Ectodermal cell (in vitro differentiated cells): Measurements from ENCODE around the gene MED22.

ENCODE experiments used
- H3K27ac ChIP-seq: 2 replicates; pipeline ENCODE4 v1.7.0; 2013; ENCODE audit warnings: mild to moderate bottlenecking, low read depth, low read length; ENCODE audit not compliant: insufficient read depth, poor library complexity, severe bottlenecking
- H3K27me3 ChIP-seq: 2 replicates; pipeline ENCODE4 v1.7.0; 2013; ENCODE audit warnings: mild to moderate bottlenecking, low read length; ENCODE audit not compliant: insufficient read depth, control insufficient read depth, poor library complexity, severe bottlenecking
- H3K36me3 ChIP-seq: one replicate; pipeline ENCODE4 v1.7.0; 2013; ENCODE audit warnings: low read length; ENCODE audit not compliant: control insufficient read depth, insufficient read depth
- H3K4me1 ChIP-seq: one replicate; pipeline ENCODE4 v1.7.0; 2013; ENCODE audit warnings: low read length; ENCODE audit not compliant: control insufficient read depth, insufficient read depth
- H3K4me3 ChIP-seq: 2 replicates; pipeline ENCODE4 v1.7.0; 2013; ENCODE audit warnings: low read depth, low read length, control low read depth; ENCODE audit not compliant: insufficient read depth
- H3K9me3 ChIP-seq: 2 replicates; pipeline ENCODE4 v1.7.0; 2013; ENCODE audit warnings: mild to moderate bottlenecking, low read length, moderate library complexity; ENCODE audit not compliant: control insufficient read depth
- WGBS, 2 experiments: methylation state at CpG; one replicate each; pipeline ENCODE4 v1.1.7; 2013; ENCODE audit warnings: missing lambda C conversion rate in 2 of 2; 5-methylcytosine and 5-hydroxymethylcytosine counted together

Gene MED22

DNA sequence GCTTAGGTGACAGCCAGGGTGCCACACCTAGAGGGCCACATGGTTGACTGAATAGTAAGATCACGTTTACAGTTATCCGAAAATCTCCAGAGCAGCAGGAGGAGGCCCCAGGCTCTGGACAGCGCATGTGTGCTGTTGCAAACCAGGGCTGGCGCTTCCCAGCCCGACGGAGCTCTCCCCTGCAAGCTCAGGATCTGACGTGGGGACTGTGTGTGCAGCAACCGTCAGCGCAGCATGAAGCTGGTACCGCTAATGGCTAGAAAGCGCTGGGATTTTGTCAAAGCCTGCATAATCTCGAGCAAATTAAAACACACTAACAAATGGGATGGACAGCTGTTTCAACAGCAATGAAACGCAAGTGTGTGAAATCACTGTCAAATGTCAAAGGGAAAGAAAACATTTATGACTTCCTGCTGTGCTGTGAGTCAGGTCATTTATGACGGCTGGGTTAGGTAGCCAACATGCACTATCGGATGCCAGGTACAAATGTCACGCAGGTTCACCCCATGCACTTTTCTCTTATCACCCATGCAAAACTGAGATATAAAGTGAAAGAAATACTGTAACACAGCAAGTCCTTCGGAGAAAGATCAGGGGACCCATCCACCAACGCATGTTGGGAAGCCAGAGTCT is 20.4 kb upstream of the MED22 start:
- Histone ChIP-seq H3K9me3 (no peaks in the 10 kb centered on the region), H3K27ac (no peak overlapping the region), H3K4me1 (no peaks in the 10 kb centered on the region), H3K36me3 (peaks cover 26% of the 10 kb centered on the region), H3K27me3 (no peaks in the 10 kb centered on the region), H3K4me3 (no peak overlapping the region)
- WGBS, 2 experiments, result 95 to 97% methylated on average over 18 of the region's 18 CpGs

DNA sequence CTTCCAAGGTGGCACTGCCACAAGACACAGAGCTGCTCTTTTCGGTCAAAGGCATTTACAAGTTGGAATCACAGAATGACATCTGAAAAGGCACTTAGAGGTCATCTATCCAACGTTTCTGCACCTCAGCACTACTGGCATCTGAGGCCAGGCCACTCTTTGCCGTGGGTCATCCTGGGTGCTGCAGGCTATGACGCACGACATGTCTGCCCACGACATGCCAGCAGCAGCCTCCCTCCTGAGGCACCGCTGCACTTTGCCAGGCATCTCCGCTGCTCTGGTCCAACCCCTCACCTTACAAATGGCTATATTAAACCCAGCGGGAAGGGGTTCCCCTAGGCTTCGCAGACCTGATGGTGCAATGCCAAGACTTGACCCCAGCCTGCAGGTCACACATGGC is 19.8 kb upstream of the MED22 start:
- H3K27ac ChIP-seq, result no peak overlapping the region
- H3K9me3 ChIP-seq, result no peaks in the 10 kb centered on the region
- H3K36me3 ChIP-seq, result peaks cover 28% of the 10 kb centered on the region
- H3K4me1 ChIP-seq, result no peaks in the 10 kb centered on the region
- H3K4me3 ChIP-seq, result no peak overlapping the region
- WGBS, 2 experiments, result 91 to 94% methylated on average over 10 of the region's 10 CpGs
- H3K27me3 ChIP-seq, result no peaks in the 10 kb centered on the region

DNA sequence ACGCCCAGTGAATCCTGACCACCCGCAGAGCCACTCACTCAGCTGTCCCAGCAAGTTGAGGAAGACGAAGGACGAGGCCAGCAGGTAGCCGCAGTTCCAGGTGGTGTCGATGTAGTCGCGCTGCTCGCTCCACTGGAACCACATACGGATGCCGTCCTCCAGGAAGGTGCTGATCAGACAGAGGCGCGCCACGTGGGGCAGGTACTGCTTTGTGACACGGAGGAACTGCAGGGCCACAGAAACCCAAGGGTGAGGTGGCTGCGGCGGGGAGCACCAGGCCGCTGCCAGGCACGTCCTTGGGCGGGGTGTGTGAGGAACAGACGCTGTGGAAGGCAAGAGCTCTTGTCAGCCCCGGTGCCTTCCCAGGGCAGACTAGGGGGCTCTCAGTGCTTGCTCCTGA is 19.3 kb upstream of the MED22 start:
- no peaks in the 10 kb centered on the region for H3K9me3 ChIP-seq
- H3K36me3 ChIP-seq, result peaks cover 32% of the 10 kb centered on the region
- WGBS, 2 experiments, result 94 to 96% methylated on average over 22 of the region's 22 CpGs
- no peak overlapping the region for H3K27ac ChIP-seq
- H3K27me3 ChIP-seq, result no peaks in the 10 kb centered on the region
- no peaks in the 10 kb centered on the region for H3K4me1 ChIP-seq
- no peak overlapping the region for H3K4me3 ChIP-seq

DNA sequence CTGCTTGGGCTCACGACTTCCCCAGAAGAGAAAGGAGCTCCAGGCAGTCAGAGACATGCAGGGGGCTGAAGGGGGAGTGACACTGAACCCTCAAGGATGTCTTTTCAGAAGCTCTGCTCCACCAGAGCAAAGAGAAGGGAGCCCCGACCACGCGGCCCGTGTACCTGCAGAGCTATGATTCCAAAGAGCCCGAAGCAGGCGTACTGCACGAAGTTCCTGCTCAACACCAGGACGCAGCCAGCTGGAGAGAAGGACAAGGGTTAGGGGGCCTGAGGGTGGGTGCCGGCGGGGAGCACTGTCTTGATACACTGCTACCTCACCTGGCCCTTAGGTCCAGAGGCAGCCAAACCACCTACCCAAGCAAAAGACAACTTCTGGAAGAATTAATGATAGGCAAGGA is 18.5 kb upstream of the MED22 start:
- Histone ChIP-seq H3K27me3 (no peaks in the 10 kb centered on the region), H3K4me3 (no peak overlapping the region), H3K9me3 (no peaks in the 10 kb centered on the region), H3K27ac (no peak overlapping the region), H3K4me1 (no peaks in the 10 kb centered on the region), H3K36me3 (peaks cover 39% of the 10 kb centered on the region)
- 96 to 98% methylated on average over 11 of the region's 11 CpGs for WGBS, 2 experiments

DNA sequence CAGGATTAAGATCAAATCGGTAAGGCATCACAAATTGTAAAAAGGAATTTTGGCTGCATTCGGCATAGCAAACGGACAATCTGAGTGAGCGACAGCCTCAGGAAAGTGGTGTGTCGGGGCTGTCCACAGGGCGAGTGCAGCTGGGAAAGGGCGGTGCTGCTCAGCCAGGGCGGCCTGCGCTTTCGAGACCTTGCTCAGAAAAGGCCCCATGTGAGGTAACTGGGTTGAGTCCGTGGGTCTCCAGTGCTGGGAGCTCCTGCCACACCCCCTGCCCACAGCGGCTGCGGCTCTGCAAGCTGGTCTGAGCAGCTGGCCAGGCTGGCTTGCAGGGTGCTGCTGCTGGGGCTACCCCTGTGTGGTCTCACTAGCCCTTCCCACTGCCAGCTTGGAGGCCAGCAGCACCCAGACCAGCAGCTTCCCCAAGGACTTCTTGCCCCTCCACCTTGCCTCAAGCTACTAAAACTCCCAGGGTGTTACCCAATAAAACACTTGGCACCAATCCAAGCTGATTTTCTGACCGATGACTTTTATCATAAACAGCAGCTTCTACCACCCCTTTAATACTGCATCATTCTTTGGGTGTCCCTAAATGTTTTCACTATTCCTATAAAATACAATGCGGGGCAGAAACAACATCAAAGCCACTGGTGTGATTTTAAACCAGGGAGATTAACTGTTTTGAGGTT is 14.6 kb upstream of the MED22 start:
- 96% methylated on average over 15 of the region's 15 CpGs for WGBS, 2 experiments

DNA sequence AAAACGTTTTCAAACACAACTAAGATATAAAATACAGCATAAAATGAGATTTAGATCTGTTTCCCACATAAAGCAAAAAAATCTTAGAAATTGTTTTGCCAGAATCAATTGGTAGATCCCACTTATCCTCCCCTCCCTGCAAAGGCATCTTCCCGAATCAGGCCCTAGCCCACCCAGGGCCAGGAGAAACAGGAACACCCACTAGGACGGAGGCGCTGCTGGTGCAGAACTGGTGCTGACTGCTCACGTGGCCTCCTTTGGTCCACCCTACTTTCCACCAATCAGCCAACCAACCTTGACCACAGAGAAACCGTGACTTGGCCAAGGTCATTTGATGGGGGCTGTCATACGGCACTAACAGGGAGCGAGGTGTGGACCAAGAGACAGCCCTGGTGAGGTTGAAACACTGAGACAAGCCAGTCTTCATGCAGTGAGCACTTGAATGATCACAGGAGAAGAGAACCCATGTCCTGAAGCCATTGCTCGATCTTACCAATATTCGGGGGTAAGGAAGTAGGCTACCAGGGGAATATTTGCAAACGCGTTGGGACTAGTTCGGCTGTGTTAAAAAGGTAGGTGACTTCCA is 13.7 kb upstream of the MED22 start:
- 91 to 93% methylated on average over 13 of the region's 13 CpGs for WGBS, 2 experiments
- H3K4me1 ChIP-seq, result peaks cover 8% of the 10 kb centered on the region
- no peaks in the 10 kb centered on the region for H3K9me3 ChIP-seq
- H3K36me3 ChIP-seq, result peaks cover 38% of the 10 kb centered on the region
- H3K4me3 ChIP-seq, result no peak overlapping the region
- no peak overlapping the region for H3K27ac ChIP-seq
- no peaks in the 10 kb centered on the region for H3K27me3 ChIP-seq

More for the DNA sequence above, 14.6 kb upstream of the MED22 start:
- H3K27ac ChIP-seq, result no peak overlapping the region
- no peaks in the 10 kb centered on the region for H3K9me3 ChIP-seq
- no peaks in the 10 kb centered on the region for H3K27me3 ChIP-seq
- H3K36me3 ChIP-seq, result peaks cover 47% of the 10 kb centered on the region
- H3K4me3 ChIP-seq, result no peak overlapping the region
- H3K4me1 ChIP-seq, result peaks cover 3% of the 10 kb centered on the region

DNA sequence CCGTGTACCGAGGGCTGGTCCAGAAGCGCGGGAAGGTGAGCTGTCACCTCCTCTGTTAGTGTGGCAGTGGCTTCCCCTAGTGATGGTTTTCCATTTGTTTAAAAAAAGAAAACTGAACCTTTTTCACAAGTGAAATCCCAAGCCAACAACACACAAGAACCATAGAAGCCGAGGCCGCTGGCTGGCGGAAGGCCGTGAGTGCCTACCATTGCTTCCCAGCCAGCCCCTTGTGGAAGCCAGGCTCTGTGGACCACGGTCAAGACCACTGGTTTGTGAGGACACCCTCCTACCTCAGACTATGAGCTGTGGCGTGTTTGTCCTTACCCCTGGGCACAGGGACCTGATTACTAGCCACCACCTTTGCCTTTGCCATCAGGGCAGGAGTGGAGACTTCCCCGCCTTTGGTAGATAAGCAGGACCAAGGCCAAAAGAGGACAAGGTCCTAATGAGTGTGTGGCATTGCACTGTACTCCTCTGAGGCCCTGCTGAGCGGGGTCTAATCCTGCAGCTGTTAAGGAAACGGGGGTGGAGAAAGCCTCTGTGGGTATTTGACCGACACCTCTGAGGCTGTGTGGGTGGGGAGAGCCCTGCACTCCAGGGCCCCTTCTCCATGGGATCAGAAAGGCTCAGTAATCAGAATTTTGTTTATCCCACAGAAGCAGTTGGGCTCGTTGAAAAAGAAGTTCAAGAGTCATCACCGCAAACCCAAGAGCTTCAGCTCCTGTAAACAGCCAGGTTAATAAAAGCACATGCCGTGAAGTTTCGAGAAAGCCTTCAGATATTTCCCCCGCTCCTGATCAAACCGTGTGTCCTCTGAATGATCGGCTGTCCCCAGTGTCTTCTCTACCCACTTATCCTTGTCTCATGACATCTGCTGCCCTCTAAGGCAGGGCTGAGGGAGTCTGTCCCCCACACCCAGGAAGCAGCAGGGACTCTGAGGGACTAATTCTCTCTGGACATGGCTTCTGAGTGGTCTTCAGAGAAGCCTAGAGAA is 12.8 kb upstream of the MED22 start:
- Histone ChIP-seq H3K9me3 (no peaks in the 10 kb centered on the region), H3K4me1 (peaks cover 8% of the 10 kb centered on the region), H3K36me3 (peaks cover 30% of the 10 kb centered on the region), H3K4me3 (no peak overlapping the region), H3K27me3 (no peaks in the 10 kb centered on the region), H3K27ac (no peak overlapping the region)
- 91 to 94% methylated on average over 21 of the region's 21 CpGs for WGBS, 2 experiments

DNA sequence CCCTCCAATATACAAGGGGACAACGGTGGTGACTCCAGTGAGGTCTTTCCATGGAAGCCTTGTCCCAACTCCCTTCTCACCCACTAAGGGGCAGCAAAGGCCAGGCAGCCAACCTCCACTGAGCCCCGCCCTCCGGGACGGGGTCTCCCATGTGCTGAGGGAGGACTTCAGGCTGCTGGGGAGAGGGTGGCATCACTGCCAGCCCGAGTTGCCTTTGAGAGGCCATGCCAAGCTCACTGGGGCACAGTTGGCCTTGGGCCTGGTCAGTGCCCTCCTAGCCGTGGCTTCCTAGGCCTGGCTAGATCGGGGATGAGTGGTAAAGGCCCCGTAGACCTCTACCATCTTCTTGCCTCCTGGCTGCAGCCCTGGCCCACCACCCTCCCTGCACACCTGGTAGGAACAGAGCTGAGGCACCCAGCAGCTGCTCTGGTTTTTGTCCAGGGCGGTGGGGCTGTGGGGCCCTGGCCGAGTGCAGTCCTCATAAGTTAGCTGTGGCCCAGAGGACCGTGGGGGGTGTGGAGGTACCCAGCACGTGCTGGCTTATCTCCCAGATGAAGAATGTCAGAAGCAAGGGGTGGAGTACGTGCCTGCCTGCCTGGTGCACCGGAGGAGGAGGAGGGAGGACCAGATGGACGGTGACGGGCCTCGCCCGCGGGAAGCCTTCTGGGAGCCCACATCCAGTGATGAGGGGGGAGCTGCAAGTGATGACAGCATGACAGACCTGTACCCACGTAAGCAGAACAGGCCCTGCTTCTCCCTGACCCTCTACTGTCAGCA is 11.7 kb upstream of the MED22 start:
- Histone ChIP-seq H3K4me3 (no peak overlapping the region), H3K36me3 (peaks cover 27% of the 10 kb centered on the region), H3K9me3 (no peaks in the 10 kb centered on the region), H3K4me1 (peaks cover 8% of the 10 kb centered on the region), H3K27ac (no peak overlapping the region), H3K27me3 (no peaks in the 10 kb centered on the region)
- 86 to 89% methylated on average over 20 of the region's 20 CpGs for WGBS, 2 experiments

DNA sequence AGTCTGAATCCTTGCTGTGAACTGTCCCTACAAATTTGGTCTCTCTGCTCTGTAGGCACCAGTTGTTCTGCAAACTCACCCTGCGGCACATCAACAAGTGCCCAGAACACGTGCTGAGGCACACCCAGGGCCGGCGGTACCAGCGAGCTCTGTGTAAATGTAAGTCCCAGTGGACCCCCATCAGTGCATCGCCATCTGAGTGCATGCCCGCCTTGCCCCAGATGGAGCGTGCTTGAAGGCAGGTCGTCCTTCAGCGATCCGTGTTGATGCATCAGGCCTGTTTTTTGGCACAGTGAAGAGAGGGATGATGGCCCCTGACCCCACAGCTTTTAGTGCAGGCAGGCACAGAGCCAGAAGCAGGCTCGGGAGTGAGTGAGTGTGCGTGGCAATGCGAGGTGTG is 9.7 kb upstream of the MED22 start:
- 94% methylated on average over 14 of the region's 14 CpGs for WGBS, 2 experiments
- Histone ChIP-seq H3K4me3 (peak overlapping the region; percentile 82), H3K9me3 (no peaks in the 10 kb centered on the region)

More for the DNA sequence above, 9.7 kb upstream of the MED22 start:
- H3K27me3 ChIP-seq, result no peaks in the 10 kb centered on the region
- no peak overlapping the region for H3K27ac ChIP-seq
- H3K36me3 ChIP-seq, result peaks cover 22% of the 10 kb centered on the region
- peaks cover 8% of the 10 kb centered on the region for H3K4me1 ChIP-seq
